ENCODE data around the gene RAD51B.

The RAD51B gene

DNA sequence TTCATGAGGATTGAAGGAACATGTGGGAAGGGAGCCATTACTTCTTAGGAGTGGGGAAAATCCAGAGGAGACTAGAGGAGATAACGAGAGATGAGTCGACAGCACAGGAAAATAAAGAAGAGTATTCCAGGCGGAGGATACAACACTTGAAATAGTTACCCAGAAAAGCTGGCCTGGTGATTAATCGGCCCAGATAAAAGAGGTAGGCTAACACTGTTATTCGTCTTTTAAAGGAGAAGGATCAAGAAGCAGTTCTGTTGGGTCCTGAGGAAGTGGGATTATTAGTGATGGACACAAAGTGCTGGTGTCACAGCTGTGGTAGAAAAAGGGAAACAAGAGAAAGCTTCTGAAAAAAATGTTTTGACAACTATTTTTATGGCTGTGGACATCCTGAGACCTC is 548.0 kb downstream of the RAD51B start:
- H3K4me3 ChIP-seq (replicated peaks in 1 of 2; ENCODE audit: low read depth in 2 of 2, low read length in 2 of 2) = no peak overlapping the region
- DNase-seq (ENCODE audit: low read depth in 2 of 2) = no peak
- TF ChIP-seq, protein P1, sequence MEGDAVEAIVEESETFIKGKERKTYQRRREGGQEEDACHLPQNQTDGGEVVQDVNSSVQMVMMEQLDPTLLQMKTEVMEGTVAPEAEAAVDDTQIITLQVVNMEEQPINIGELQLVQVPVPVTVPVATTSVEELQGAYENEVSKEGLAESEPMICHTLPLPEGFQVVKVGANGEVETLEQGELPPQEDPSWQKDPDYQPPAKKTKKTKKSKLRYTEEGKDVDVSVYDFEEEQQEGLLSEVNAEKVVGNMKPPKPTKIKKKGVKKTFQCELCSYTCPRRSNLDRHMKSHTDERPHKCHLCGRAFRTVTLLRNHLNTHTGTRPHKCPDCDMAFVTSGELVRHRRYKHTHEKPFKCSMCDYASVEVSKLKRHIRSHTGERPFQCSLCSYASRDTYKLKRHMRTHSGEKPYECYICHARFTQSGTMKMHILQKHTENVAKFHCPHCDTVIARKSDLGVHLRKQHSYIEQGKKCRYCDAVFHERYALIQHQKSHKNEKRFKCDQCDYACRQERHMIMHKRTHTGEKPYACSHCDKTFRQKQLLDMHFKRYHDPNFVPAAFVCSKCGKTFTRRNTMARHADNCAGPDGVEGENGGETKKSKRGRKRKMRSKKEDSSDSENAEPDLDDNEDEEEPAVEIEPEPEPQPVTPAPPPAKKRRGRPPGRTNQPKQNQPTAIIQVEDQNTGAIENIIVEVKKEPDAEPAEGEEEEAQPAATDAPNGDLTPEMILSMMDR (IDR thresholded peaks at IDR 0.05; ENCODE audit: low read depth, low read length) = no peak

DNA sequence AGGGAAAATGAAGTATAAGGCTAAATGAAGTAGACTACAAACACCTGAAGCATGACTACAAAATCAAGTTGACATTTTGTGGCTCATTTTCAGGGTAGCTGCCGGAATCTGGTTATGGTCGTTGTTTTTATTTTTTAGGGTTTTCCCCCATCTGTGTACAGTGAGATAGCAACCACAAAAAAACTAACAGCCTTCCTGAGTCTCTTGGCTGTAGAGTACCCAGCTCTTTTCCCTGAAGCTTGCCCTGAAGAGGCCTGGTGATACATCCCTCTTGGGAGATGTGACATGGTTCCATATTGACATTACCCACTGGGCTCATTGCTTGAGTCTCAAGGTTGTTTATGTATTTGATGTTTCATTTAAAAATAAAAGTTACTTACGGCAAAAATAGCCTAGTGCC is 549.3 kb downstream of the RAD51B start:
- DNase-seq (ENCODE audit: low read depth in 2 of 2) = no peak
- TF ChIP-seq, protein P1 (IDR thresholded peaks at IDR 0.05; ENCODE audit: low read depth, low read length) = no peak
- H3K4me3 ChIP-seq (replicated peaks in 1 of 2; ENCODE audit: low read depth in 2 of 2, low read length in 2 of 2) = no peak overlapping the region

DNA sequence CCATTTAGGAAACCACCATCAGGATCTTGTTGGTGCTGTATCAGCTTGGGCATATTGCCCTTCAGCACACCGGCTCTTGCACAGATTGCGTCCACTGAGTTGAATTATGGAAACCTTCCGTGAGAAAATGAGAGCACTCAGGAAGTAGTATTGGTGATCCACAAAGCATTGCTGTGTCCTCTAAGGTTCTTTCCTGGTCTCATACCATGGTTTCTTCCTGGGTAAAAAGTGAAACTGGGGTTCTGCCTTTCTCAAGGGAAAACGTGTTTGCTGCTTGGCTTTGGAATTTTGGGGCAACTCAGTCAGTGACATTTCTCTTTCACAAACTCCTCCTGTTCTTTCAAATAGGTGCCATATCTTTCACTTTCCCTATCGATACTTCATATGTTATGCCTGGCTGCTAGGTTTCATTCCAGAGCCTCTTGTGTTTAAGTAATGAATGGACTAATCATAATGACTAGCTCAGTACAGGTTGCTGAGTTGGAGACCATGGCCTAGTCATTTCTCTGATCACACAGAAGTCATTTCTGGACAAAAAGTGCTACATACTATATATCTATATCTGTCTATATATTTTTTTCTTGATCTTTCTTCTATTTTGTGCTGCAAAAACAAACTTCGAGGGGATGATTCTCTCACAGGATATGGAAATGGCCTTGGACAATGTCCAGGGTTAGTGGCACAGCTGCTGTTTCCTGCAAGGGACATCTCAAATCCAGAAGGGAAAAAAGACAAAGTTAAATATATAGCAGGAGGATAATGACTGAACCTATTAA is 549.9 kb downstream of the RAD51B start:
- H3K4me3 ChIP-seq (replicated peaks in 1 of 2; ENCODE audit: low read depth in 2 of 2, low read length in 2 of 2) = no peak overlapping the region
- TF ChIP-seq, protein P1 (IDR thresholded peaks at IDR 0.05; ENCODE audit: low read depth, low read length) = no peak
- no peak for DNase-seq (ENCODE audit: low read depth in 2 of 2)

DNA sequence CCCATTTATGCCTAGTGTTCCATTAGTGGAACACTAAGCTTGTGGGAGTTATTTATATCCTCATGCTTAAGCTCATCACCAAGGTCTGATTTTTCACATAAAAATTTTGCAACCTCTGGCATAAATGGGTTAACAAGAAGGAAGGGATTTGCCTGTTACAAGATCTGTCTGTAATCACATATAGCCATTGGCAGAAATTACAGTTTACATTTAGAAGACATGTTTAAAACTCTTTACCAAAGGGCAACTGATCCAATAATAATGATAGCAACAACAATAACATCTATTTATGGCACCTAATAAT is 550.4 kb downstream of the RAD51B start:
- TF ChIP-seq, protein P1 (IDR thresholded peaks at IDR 0.05; ENCODE audit: low read depth, low read length) = no peak
- DNase-seq (ENCODE audit: low read depth in 2 of 2) = no peak
- H3K4me3 ChIP-seq (replicated peaks in 1 of 2; ENCODE audit: low read depth in 2 of 2, low read length in 2 of 2) = no peak overlapping the region

DNA sequence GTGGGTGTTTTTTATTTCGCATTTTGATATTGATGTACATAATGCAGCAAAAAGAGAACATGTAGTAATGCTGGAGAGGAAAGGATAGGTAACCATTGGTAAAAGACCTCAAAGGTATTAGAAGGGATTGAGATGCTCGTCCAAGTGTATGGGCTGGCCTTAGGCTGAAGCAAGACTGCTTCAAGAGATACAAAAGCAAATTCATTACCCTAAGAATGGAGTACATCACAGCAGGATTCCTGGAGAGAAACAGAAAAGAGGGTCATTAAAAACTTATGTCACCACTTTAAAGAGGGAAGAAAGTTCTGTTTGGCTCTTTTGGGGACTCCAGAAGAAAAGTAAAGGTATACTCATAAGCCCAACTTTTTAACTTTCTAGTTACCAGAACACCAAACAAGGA is 552.8 kb downstream of the RAD51B start:
- no peak for DNase-seq (ENCODE audit: low read depth in 2 of 2)
- TF ChIP-seq, protein P1 (IDR thresholded peaks at IDR 0.05; ENCODE audit: low read depth, low read length) = no peak

DNA sequence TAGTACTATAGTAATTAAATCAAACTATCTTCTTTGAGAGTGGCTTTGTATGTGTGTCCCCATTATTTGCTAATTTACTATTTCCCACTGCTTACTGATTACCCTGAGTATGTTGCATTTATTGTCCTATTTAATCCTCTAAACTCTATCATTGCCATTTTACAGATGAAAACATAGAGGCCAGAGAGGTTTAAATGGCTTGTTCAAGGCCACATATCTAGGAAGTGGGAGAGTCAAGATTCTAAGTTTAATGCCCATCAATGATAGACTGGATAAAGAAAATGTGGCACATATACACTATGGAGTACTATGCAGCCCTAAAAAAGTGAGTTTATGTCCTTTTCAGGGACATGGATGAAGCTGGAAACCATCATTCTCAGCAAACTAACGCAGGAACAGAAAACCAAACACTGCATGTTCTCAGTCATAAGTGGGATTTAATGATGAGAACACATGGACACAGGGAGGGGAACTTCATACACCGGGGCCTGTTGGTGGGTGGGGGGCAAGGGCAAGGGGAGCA is 553.6 kb downstream of the RAD51B start:
- no peak overlapping the region for H3K4me3 ChIP-seq (replicated peaks in 1 of 2; ENCODE audit: low read depth in 2 of 2, low read length in 2 of 2)
- TF ChIP-seq, protein P1 (IDR thresholded peaks at IDR 0.05; ENCODE audit: low read depth, low read length) = no peak
- no peak for DNase-seq (ENCODE audit: low read depth in 2 of 2)

More for the DNA sequence above, 552.8 kb downstream of the RAD51B start:
- H3K4me3 ChIP-seq (replicated peaks in 1 of 2; ENCODE audit: low read depth in 2 of 2, low read length in 2 of 2) = no peak overlapping the region

All from cardiac fibroblast (primary cell).